GM21786 (cell line): ENCODE data around the gene DOK6.
"Not testable (repeated sequence)": the region's sequence is repeated elsewhere in the genome, so short reads cannot be mapped to it uniquely, and the experiment has no call there.

Experiments used
- ATAC-seq: cut with Tn5 transposase; IDR thresholded peaks from one replicate; pipeline ENCODE4 v1.9.1; 2021; ENCODE audit not compliant: unreplicated experiment

Gene DOK6

DNA sequence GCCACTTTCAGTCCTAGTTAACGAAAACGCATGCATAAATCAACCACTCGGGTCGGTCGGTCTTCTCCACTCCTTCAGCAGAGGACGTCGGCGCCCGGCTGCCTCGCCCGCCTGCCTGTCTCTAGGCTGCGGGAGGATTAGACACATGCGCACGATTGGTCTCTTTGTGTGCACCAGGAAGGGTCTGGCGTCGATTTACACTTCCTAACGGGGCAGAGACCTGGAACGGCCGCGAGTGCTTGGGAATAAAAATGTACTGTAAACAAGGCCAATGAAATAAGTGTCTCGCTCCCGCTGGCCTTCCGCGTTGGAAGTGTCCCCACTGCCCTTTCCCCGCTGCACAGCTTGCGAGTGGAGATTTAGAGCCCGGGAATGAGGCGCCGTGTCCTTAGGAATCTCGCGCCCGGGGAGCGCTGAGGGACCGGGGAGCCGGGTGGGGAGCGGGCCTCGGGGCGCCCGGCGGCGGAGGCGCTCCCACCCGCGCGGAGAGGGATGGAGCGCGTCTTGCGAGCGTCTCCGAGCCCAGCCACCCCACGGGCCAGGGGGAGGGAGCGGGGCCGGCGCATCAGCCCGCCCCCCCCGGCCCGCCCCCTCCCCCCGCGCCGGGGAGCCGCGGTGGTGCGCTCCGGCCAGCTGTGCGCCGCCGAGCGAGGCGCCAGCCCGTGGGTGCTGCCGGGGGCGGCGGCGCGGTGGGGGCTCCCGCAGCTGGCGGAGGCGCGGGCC, at the start of gene DOK6:
DOK6 (plus strand) TSS at position 636 of the 723 bp plus-strand sequence.
- ATAC-seq = no peak

DNA sequence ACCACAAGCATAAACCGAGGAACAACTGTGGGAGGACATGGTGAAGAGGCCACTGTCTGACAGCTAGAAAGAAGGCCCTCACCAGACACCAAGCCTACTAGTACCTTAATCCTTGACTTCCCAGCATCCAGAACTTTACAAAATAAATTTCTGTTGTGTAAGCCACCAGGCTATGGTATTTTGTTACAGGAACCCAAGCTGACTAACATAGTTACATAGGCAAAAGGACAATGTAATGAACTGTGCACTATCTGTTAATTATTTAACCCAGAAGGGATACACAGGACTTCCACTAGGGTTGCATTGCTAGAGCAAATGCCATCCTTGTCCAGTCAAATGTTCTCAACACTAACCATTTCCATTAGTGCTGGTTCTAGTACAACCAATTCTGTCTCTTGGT, 47.7 kb upstream of the DOK6 start:
- no peak for ATAC-seq

DNA sequence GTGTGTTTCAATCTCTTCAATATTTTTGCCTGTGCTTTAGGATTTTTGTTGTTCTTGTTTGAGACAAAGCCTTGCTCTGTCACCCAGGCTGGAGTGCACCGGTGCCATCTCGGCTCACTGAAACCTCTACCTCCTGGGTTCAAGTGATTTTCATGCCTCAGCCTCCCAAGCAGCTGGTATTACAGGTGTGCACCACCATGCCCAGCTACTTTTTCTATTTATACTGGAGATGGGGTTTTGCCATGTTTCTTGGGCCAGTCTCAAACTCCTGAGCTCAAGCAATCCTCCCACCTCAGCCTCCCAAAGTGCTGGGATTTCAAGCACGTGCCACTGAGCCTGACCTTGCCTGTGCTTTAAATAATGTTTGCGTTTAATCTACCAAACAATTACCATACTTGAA, 43.1 kb upstream of the DOK6 start:
- ATAC-seq = no peak

DNA sequence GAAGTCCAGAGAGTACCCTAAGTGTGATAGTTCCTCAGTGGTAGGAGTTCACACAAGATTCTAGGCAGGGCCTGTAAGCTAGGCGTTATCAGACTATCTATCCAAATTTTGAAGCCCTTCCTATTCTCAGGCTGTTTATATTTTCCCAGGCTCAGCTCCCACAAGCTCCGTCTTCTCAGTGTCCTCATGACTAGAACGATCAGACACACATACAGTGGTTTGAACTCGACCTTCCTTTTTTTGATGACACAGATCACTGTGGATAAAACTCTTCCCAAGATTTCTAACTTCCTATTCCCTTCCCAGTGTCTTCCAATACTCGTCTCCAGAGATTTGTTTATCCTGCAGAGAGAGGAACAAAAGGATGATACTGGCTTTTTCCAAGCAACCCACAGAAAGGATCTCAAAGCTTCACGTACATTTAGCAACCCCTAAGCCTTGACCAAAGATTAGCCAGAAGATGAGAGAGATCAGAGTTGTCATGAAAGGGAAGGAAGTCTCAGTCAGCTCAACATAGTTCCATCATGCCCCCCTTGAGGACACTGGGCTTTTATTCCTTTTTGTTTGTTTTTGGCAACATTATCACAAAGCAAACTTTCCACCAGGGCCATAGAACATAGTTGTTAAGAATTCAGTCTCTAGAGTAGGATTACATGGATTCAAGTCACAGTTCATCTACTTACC, 42.3 kb upstream of the DOK6 start:
- ATAC-seq = no peak

DNA sequence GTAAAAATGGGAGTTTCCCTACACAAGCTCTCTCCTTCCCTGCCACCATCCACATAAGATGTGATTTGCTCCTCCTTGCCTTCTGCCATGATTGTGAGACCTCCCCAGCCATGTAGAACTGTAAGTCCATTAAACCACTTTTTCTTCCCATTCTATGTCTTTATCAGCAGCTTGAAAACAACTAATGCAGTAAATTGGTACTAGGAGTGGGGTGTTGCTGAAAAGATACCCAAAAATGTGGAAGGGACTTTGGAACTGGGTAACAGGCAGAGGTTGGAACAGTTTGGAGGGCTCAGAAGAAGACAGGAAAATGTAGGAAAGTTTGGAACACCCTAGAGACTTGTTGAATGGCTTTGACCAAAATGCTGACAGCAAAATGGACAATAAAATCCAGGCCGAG, 40.9 kb upstream of the DOK6 start:
- not testable (repeated sequence) for ATAC-seq

DNA sequence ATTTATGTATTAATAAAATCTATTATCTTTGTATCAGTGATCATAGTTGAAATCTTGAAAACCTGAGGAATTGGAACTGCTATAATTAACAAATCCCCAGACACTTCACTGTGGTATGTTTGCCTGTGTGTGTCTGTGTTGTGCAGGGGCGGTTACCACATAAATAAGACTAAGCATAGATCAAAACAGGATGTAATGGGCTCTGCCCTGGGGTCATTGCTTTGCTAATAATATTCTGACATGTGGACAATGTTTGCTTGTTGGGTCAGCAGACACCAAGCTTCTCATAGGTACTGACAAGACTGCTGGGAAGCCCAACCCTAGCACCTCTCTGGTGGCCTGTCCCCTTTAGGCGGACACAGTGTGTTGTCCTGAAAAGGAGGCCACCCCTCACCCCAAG, 35.8 kb upstream of the DOK6 start:
- ATAC-seq = no peak

DNA sequence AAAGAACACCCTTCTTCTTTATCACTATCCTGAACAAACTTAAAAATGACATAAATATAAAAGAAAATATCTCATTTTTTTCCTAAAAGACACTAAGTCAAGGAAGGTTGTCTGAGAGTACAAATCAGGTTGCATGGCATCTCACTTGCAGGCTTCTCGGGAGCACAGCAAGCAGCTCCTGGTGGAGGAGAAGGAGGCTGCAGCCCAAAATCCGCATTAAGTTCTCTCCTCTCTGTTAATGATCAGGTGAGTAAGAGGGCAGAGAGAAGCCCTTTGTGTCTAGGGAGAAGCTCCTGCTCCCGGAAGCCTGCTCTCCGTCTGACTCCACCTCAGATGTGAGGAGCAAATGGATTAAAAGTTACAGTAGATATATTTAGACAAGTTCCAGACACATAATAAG, 35.0 kb upstream of the DOK6 start:
- ATAC-seq = no peak

DNA sequence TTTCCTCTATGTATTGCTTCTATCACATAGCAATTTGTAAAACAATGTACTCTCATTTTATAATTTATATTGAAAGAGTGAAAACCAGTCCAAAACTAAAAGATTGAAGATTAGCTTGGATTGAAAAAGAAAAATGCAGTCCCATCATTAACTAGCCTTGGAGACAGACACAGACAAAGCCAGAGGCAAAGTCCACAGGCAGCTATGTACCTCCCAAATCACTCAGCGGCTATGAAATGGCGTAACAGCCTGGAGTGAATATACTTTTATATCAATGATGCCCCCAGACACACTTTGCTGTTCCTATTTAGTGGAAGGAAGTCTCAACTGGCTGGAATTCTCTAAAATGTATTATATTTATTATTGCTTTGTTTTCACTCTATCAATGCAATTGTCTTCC, 33.6 kb upstream of the DOK6 start:
- ATAC-seq = no peak

DNA sequence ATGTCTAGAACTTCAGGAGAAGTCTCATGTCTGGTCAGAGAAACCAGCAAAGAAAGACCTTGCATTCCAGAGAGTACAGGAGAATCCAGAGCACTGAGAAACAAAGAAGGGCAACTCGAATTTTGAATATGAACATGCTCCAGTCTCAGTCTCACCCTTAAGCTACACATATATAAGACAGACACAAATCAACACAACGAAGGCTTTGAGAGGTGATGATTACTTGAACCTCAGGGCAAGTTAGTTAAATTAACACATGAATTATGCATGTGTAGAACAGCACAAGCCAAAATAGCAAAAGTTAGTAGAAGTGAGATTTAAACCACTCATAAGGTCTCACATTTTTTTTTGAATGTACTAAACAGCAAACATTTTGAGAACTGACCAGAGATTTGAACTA, 29.0 kb upstream of the DOK6 start:
- no peak for ATAC-seq

DNA sequence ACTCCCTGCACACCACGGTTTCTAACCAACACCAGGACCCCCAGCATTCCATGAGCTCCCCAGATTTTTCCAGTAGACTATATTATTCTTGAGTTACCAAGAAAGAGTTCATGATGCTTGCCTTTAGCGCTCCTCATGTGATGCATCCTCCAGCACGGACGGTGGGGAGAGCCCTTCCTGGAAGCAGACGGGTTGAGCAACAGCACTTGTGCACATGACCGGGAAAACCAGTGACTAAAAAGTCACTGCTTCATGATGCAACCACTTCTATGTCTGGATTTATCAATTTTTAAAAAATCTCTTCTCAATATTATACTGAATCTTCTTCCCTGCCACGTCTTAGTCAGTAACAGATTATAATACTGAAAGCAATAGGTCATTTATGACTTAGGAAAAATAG, 20.4 kb upstream of the DOK6 start:
- no peak for ATAC-seq

DNA sequence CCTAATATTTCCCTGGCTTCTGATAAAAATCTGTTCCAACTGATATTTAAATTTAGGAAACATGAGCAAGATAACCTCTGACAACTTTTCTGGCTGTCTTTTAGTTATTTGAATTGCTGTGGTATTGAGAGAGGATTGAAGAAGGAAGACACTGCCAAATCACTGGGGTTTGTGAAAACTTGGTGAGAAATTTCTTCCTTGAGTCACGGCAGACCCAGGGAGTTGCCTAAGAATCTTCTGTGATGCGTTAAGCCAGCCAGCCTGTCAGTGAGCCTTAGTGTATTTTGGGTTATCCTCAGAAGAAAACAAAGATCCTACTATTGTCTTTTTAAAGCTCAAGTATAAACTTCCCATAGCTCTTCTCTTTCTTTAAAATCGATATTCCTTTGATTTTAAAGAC, 17.5 kb upstream of the DOK6 start:
- ATAC-seq = no peak

DNA sequence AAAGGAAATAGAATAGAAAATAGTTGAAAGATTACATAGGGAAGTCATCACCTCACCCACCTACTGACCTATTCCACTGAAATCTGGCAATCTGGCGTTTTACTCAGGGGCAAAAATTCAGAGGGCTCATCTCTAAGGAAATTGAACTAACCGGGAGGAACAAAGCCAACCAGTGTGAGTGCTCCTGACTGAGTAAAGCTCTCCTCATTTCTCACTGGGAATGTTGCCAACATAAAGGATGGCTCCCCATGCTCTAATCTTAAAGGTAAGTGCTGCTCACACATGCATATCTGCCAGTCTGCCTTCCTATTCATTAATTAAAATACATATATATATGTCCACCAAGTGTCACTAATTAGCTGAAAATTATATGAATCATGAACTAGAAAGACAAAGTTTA, 13.5 kb upstream of the DOK6 start:
- ATAC-seq = no peak

DNA sequence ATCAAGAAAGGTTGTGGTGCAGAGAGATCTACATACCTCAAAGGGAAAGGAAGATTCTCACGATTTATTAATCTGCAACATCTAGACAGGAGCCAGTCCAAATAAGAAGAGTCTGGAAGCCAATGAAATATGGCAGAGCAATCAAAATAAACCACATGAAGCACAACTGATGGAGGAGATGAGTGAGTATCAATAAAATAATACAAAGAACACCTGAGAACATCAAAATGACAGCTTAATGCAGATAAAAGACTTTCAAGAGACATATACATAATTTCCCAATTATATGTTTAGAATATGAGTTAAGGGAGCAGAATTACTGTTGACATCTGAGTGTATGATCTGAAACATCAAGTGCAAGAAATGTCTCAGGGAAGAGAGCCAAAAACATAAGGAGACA, 12.5 kb upstream of the DOK6 start:
- ATAC-seq = no peak

DNA sequence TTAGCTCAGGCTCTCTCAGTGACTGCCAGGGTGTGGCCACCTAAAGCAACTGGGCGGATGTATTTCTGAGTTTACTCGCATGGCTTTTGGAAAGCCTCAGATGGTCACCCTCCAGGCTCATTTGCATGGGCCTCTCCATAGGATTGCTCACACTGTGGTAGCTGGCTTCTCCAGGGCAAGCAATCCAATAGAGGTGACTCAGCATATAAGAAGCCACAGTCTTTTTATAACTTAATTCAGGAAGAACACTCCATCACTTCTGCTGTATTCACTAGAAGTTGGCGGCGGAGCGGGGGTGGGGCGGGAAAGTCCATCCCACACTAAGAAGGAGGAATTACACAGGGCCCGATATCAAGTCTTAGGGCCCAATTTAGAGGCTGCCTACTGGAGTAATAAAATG, 3.6 kb upstream of the DOK6 start:
- no peak for ATAC-seq

DNA sequence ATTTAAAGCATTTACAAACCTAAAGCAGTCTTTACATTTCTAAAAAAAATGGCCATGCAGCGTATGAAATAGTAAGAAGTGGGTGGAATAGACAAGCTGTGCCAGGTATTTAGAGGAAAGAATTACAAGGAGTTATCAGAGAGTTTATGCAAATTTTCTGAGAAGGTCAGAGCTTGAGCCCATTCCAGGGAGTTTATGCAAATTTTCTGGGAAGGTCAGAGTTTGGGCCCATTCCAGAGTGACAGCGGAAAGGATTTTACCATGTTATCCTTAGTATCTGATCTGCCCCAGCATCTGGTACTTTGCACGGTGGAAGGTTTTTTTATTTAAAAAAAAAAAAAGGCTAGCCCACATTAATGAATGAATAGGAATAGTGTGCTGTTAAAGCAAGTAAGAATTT, 1.4 kb upstream of the DOK6 start:
- ATAC-seq = no peak

DNA sequence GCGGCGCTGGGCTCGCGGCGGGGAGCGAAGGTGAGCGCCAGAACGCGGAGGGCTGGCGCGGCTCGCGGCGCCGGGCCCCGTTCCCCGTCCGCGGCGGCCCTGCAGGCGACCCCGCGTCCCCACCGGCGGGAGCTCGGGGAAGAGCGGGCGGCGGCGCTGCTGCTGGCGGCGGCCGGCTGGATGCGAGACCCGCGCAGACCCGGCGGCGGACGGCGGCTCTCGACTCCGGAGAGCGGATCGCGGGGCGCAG, 213 bp downstream of the DOK6 start:
- no peak for ATAC-seq

DNA sequence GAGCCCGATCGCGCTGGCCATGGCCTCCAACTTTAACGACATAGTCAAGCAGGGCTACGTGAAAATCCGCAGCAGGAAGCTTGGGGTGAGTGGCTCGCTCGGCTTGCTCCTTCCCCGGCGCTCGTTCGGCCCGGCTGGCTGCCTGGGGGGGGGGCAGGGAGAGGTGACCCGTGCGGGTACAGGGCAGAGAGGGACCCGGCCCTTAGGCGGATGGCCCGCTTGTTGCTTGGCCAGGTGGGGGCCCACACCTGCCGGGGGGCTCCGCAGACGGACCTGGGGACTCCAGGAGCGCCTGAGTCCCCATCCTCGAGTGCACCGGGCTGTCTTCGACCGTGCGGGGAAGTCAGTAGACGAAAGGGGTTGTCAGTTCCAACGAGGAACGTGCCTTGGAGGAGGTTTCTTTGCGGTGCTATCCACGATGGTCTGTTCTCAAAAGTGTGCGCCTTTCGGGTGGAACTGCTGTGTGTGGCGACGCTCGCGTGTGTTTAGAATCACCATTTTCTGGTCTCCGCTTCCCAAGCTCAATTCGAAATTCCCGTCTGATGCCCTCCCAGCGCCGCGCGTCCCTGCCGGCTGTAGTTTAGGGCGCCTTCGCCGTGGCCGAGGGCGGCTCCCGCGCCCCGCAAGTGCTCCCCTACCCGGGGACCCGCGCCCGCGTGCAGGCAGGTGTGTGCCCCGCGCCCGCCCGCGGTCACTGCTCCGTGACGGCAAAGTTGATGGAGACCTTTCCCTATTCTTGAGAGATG, 711 bp downstream of the DOK6 start:
- no peak for ATAC-seq

DNA sequence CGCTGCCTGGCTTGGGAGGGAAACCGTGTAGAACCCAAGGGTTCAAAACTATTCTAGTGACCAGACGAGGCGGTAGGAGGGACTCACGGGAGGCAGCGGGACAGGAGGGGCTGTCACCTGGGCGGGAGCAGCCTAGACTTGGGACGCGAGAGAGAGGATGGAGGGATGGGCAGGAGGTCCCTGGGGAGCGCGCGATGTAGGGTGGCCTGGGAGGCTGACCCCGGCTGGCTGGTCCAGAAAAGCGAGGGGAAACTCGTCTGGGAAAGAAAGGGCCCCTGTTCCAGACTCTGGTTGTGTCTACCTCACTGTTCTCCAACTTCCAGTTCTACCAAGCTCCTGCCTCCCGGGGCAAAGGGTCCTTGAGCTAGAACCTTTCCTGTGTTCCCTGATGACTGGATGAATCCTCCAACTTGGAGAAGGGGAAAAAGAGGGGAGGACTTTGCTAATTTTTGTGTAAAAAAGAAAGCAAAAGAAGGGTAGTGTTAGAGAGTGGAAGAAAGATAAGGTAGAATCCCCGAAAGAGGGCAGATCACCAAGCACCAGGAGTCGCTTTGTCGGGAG, 1.4 kb downstream of the DOK6 start:
- no peak for ATAC-seq

DNA sequence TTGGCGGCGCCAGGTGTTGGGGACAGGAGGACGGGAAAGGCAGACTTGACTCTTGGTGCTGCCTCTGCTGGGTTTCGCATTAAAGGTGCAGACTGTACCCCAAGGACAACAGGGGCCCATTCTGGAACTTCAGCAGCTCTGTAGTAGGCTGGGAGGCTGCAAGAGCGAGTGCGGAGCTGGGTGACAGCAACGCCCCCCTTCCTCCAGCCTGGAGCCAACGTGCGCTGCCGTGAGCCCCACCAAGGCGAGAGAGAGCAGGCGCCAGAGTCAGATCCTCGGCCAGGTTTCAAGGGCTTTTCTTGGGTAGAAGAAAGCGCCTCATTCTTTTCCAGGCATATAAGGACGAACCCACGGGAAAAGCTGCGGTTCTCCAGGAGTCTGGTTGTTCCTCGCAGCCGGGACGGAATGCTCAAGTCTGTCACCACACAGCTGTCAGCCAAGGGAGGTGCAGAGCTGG, 1.9 kb downstream of the DOK6 start:
- no peak for ATAC-seq

DNA sequence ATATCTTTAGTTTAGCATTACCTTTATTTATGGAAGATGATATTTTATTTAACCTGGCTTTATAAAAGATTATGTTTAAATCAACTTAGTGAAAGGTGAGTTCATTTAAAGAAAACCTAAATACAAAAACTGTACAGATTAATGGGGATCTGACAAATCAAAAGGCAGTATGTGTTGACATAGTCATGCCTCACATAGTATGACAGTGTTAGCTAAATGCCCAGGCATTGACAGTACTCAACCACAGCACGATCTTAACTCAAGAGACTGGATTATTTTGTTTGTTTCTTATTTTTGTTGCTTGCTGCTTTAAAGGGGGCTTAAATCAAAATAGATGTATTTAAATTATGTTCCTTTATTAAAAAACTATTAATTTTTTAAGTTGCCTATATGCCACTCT, 7.8 kb downstream of the DOK6 start:
- ATAC-seq = no peak

DNA sequence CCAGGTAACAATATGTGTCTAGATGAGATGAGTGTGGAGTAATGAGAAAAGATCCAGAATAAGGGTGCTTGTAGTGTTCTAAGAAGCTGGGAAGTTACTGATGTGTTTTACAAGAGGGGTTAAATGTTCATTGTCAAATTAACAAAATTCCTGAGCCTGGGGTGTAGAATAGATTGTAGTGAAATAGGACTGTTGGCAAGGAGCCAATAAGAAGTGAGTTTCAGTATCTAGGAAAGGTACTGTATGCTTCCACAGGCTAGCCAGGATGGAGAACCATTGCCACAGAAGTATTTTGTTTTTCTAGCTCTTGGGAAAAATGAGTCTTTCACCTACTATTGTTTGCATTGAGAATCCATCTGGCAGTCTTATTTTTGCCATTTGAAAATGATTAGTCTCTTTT, 10.5 kb downstream of the DOK6 start:
- no peak for ATAC-seq

DNA sequence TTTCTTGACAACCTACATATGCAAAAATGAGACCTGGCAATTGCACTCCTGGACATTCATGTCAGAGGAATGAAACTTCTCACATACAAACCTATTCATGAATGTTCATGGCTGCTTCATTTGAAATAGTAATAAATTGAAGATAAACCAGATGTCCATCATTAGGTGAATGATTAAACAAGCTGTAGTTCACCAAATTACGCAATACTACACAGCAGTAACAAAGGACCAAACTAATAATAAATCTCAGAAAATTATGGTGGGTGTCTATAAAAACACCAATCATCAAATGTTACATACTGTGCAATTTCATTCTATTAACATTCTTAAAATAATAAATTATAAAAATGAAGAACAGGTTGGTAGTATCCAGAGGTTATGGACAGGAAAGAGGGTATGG, 13.5 kb downstream of the DOK6 start:
- no peak for ATAC-seq
